ENCODE measurements around the gene ARFGEF2.

DNA sequence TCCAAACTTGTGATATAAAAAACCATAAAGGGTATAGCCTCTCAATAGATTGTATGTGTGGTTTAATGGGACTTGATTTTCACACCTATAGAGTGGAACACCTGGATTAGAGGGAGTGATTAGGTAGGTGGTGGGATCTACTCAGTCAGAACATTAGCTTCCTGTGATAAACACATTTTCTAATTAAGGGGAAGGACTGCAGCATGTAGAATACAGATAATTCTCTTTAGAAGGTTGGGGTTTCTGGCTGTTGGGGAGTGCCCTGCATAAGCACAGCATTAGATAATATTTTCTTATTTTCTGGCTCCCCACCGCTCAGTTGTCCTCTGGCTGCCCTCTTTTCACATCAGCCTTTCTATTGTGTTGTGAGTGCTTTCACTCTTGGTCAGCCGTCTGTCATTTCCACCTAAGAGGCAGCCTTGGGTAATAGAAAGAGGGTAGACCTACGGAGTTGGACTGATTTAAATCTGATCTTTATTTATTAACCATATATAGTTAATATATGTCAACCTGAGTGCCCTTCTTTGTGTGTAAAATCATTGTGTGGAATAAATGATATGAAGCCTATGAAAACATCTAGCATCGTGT, 132.6 kb downstream of the ARFGEF2 start:
- TF ChIP-seq POLR2A (IDR thresholded peaks at IDR 0.05; ENCODE audit: low read depth, low read length) = no peak
- TF ChIP-seq POLR2AphosphoS5 (IDR thresholded peaks at IDR 0.05; ENCODE audit: low read depth, low read length) = no peak
- TF ChIP-seq TAF1 (IDR thresholded peaks at IDR 0.05; ENCODE audit: borderline replicate concordance, low read depth, low read length) = no peak
